HK-2 (cell line): Measurements from ENCODE around the gene LCE2C.

Source experiments
- DNase-seq: peaks from one replicate; pipeline ENCODE4 v3.0.0-alpha.2; 2018; ENCODE audit not compliant: unreplicated experiment

LCE2C gene

GRCh38 chr1:152725261-152725660, 50.2 kb downstream of the LCE2C start:
- DNase-seq = no peak
